SK-N-MC (cell line): ENCODE results near the gene ATF5.

ENCODE experiments used
- EZH2 ChIP-seq: fragments of 200-600 bp; sonication (generic); IDR thresholded peaks from one replicate; pipeline ENCODE4 v1.6.1; 2017; ENCODE audit warnings: antibody characterized with exemption
- FOXP2 ChIP-seq: optimal IDR thresholded peaks from 2 replicates; pipeline ENCODE3; 2011; ENCODE audit warnings: mild to moderate bottlenecking, moderate library complexity; ENCODE audit not compliant: insufficient read depth; ENCODE audit errors: extremely low read length, control extremely low read depth
- POLR2AphosphoS5 ChIP-seq: IDR thresholded peaks from 2 replicates; pipeline ENCODE4 v1.6.1; 2012; ENCODE audit warnings: mild to moderate bottlenecking, low read depth, low read length, borderline replicate concordance

DNA sequence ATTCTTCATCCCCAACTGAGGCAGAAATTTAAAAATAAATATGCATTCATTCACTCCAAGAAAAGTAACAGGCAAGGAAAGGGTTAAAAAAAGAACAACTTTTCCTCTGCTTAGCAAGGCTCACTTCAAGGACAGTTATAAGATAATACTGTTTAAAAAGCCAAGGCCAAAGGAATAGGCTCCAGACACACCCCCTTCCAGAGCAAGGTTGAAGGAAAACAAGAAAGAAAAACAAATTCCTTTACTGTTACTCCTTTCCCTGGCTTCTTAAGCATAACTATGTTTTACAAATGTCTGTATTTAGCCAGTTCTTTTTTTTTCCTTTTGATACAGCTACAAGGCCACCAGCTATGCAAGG is 23.5 kb downstream of the ATF5 start:
- TF ChIP-seq POLR2AphosphoS5 (no peak), EZH2 (no peak), FOXP2 (no peak)
